ENCODE measurements around the gene HDGFL2.
A peak's percentile ranks its signal among the peaks of the same experiment; 100 is the strongest.

HDGFL2 gene

DNA sequence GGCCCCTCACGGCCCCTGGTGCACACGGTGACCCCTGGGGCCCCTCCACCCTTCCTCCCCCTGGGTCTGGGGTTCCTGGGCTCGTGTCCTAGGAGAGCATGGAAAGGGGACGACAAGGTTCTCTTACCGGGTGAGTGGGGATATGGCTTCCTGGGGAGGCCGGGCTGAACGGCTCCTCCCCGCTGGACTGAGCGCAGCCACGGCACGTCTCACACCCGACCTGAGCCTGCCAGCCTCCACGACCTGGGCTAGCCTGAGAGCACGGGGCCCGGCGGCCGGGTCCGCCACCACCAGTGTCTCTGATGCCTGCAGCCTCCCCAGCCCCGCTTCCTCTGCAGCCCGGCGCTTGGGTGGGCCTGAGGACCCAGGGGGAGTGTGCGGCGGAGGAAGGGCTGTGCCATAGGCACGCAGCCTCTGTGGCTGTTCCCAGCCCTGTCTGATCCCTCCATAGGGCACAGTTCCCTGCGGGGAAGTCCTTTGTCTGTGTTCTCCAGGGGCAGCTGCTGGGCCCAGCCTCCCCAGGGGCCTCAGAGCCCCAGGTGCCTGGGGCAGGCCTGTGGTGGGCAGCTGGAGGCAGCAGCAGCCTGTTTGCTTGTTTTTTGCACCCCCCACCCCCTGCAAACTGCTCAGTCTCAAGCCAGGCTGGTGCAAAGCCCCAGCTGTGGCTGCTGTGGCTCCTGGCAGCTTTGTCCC is 31.2 kb downstream of the HDGFL2 start:
- H3K4me3 ChIP-seq (replicated peaks; ENCODE audit: low read depth, low read length) = no peak overlapping the region
- TF ChIP-seq, protein P1, sequence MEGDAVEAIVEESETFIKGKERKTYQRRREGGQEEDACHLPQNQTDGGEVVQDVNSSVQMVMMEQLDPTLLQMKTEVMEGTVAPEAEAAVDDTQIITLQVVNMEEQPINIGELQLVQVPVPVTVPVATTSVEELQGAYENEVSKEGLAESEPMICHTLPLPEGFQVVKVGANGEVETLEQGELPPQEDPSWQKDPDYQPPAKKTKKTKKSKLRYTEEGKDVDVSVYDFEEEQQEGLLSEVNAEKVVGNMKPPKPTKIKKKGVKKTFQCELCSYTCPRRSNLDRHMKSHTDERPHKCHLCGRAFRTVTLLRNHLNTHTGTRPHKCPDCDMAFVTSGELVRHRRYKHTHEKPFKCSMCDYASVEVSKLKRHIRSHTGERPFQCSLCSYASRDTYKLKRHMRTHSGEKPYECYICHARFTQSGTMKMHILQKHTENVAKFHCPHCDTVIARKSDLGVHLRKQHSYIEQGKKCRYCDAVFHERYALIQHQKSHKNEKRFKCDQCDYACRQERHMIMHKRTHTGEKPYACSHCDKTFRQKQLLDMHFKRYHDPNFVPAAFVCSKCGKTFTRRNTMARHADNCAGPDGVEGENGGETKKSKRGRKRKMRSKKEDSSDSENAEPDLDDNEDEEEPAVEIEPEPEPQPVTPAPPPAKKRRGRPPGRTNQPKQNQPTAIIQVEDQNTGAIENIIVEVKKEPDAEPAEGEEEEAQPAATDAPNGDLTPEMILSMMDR (IDR thresholded peaks at IDR 0.05; ENCODE audit: low read depth, low read length, missing control alignments) = no peak
- DNase-seq (ENCODE audit: extremely low read depth, low read depth) = no peak

DNA sequence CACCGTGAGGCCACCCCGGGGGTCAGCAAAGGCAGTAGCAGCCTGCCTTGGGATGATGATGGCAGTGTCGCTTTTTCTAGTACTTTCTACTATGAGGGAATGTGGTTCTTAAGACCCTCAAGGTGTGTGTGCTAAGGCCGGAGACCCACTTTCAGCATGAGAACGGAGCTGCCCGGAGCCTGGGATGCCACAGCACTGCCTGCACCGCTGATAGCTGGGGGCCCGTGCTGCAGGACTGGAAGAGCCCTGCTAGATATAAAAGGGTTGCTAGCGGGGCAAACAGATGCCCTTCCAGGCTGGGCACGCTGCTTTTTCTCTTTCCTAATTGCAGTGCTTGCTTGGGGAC is 31.7 kb downstream of the HDGFL2 start:
- DNase-seq (ENCODE audit: extremely low read depth, low read depth) = no peak
- TF ChIP-seq, protein P1 (IDR thresholded peaks at IDR 0.05; ENCODE audit: low read depth, low read length, missing control alignments) = no peak
- no peak overlapping the region for H3K4me3 ChIP-seq (replicated peaks; ENCODE audit: low read depth, low read length)

DNA sequence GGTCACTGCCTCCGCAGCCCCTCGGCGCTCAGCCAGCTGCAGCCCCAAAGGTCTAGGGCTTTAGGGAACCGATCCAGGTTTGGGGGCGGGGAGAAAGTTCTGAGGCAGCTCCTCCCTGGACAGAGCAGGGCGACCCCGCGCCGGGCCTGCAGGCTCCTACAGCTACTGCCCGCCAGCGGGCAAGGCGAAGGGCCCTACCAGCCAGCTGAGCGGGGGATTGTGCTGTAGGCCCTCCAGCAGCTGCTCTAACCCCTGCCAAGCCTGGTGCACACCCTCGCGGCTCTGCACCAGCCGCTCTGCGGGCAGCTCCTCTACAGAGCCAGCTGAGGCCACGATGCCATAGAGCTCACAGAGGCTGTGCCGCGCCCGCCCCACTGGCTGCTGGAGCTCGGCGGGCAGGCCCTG is 32.2 kb downstream of the HDGFL2 start:
- TF ChIP-seq, protein P1 (IDR thresholded peaks at IDR 0.05; ENCODE audit: low read depth, low read length, missing control alignments) = no peak
- DNase-seq (ENCODE audit: extremely low read depth, low read depth) = no peak
- H3K4me3 ChIP-seq (replicated peaks; ENCODE audit: low read depth, low read length) = no peak overlapping the region

DNA sequence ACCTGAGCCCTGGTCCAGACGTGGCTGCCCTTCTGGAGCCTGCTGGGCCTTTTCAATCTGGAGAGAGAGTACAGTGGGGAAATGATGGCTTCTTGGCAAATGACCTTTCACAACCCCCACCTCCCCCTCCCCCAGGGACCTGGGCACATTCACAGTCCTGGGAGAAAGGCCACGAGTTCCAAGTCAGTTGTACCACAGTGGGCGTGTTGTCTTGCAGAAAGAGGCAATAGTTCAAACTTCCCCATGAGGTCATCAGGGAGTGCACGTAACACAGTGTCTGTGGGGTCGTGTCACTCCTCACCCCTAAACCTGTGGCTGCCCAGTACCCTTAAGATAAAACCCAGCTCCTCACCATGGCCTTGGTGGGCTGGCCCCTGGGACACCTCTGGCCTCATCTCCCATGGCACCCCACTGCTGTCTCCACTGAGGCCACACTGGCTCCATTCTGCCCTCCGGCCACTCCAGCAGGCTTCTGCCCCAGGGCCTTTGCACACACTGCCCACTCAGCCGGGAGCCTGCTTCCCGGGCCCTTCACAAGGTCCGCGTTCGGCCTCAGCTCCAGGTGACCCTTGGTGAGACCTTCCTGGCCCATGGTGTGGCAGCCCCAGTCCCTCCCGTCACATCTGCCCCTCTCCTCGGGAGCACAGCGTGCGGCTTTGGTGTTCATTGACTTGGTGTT is 32.9 kb downstream of the HDGFL2 start:
- no peak for DNase-seq (ENCODE audit: extremely low read depth, low read depth)
- no peak overlapping the region for H3K4me3 ChIP-seq (replicated peaks; ENCODE audit: low read depth, low read length)
- TF ChIP-seq, protein P1 (IDR thresholded peaks at IDR 0.05; ENCODE audit: low read depth, low read length, missing control alignments) = no peak

DNA sequence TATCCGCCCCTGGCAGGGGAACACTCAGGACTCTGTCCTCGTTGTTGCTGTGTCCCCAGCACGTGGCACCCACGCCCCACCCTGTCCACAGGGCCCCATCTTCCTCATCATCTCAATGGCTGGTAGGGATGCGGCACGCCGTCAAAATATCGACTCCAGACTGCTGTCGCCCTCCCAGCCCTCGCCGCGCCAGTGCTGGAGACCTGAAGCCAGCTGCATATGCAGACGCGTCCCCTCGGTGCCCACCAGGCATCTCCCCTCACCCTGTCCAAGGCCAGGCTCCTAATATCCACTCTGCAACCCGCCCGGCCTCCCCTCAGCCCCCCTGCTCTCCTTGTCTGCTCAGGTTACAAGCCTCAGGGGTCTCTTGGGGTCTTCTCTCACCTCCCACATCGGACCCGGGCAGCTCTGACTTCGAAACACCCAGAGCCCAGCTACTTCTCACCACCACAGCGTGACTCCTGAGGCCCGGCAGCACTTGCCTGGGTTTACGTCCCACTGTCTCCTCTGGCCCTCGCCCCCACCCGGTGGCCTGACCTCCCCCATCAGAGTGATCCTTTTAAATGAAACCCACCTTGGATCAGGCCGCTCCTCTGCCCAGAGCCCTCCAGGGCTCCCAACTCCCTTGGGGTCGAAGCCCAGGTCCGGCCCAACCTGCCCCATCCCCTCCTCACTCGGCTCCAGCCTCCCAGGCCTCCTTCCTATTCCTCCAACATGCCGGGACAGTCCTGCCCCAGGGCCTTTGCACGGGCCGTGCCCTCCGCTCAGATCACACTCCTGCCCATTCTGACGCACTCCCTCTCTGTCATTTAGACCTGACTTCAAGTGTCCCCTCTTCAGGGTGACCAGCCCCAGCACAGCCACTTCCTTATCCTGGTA is 33.7 kb downstream of the HDGFL2 start:
- TF ChIP-seq, protein P1 (IDR thresholded peaks at IDR 0.05; ENCODE audit: low read depth, low read length, missing control alignments) = no peak
- no peak overlapping the region for H3K4me3 ChIP-seq (replicated peaks; ENCODE audit: low read depth, low read length)
- DNase-seq (ENCODE audit: extremely low read depth, low read depth) = no peak

DNA sequence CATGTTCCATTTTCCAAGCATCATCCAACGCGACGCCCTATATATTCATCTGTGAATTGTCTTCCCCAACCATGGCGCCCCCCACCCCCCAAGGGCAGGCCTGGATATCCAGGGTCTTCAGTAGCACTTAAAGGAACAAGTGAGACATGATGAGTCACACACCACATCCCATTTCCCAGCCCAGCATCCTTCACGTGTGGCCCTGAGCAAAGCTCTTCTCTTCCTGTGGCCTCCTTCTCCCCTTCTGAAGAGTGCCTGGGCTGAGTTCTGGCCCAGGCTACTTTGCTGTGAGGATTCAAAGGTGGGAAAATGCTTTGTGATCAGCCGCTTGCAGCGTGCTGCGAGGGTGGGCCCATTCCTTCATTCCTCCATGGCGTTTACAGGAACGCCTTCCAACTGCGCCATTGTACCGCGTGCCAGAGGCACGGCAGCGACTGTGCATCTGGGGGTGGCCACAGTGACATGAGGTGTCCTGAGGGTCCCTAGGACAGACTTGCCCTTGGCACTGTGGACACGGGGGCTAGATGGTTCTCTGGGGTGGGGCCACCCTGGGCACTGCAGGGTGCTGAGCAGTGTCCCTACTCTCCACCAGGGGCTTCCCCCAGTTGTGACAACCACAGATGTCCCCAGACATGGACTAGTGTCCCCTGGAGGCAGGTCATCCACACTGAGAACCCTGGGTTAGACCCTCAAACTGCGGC is 34.5 kb downstream of the HDGFL2 start:
- TF ChIP-seq, protein P1 (IDR thresholded peaks at IDR 0.05; ENCODE audit: low read depth, low read length, missing control alignments) = no peak
- H3K4me3 ChIP-seq (replicated peaks; ENCODE audit: low read depth, low read length) = no peak overlapping the region
- DNase-seq (ENCODE audit: extremely low read depth, low read depth) = peak; percentile 45
